ENCODE results near the gene FBXO42.

FBXO42 gene

DNA sequence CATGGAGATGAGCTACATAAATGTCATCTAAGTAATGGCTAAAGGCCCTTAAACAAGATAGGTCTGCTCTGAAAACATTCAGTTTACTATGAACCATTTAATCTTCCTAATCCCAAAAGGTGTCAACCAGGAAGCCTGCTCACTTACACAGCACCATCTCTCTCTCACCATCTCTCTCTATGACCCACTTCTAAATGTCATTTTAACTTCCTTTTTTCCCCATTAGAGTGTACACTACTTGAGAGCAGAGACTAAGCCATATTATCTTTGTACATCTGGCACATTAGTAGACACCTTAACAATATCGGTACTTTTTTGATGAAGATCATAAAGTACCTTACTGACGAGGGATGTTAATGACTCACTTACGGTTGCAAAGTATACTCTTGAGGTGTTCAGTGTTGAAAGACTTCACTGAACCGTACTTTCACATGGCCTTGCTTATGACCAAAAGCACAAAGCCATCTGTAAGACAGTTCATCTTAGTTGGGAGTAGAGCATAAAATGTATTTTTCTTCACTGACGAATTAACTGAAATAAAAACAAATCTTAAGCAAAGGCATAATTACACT, 25.4 kb downstream of the FBXO42 start:
- no peak for DNase-seq (ENCODE audit: low read depth in 2 of 2)

DNA sequence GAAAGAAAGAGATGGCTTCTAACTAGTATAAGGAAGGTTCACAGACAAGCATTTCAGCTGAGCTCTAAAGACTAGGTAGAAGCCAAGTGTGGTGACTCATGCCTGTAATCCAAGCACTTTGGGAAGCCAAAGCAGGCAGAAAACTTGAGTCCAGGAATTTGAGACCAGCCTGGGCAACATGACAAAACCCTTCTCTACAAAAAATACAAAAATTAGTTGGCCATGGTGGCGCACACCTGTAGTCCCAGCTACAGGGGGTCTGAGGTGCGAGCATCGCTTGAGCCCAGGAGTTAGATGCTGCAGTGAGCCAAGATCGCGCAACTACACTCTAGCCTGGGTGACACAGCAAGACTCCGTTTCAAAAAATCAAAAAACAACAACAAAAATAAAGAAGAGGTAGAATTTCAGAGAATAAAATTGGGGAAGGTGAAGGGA, 27.8 kb downstream of the FBXO42 start:
- DNase-seq (ENCODE audit: low read depth in 2 of 2), result no peak

DNA sequence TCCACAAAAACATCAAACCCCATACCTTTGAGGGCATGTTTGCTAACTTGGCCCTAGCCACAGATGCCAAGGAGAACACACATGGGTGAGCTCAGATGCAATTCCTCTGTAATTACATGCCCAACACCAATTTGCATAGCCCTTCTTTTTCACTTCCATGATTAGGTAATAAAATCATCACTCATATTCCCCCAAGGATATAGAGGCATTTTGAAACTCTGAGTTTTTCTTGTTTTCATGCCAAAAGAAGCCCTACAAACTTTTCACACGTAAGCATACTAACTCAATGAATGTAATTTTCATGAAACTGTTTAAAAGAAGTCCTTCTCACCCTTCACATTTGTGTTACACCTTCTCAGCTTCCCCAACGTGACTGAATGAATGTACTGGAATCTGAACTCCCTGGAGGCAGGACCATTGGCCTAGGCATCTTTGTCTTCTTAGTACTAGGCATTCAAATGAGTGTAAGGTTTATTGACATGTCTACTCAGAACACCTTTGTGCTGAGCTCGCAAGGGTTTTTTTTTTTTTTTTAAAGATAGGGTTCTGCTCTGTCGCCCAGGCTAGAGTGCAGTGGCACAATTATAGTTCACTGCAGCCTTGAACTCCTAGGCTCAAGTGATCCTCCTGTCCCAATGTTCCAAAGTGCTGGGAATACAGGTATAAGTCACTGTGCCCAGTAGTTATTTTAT, 31.0 kb downstream of the FBXO42 start:
- DNase-seq (ENCODE audit: low read depth in 2 of 2), result no peak

DNA sequence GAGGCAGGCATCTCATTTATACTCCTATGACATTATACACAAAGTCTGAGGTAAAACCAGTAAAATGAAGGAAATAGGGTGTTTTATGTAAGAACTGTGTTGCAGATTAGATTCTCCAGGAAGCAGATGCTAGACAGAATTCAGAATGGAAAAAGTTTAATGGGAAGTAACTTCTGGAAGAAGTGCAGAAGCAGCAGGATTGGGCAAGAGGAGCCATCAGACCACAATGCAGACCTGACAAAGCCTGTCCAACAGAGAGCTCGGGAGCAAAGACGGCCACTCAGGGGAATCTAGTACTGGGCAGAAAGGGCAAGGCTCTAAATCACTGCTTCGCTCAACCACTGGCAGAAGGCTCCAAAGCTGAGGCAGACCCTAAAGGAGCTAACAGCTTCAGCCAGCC, 33.7 kb downstream of the FBXO42 start:
- DNase-seq (ENCODE audit: low read depth in 2 of 2), result no peak

DNA sequence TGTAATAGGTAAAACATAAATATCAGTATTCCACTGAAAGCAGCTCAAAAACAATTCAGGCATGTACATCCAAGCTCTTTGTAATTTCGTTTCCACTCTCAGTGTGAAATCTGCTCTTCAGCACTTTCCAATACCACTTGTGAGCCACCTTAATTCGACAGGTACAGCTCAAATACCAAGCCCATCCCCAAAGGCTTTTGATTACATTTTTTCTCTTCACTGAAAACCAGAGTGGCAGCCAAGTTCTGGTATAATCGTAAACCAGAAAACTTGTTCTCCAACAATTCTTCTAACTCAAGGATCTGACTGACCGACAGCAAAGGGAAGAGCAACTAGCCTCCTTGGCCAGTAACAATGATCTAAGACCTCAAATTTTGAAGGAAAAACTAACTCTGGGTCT, 36.8 kb downstream of the FBXO42 start:
- DNase-seq (ENCODE audit: low read depth in 2 of 2), result no peak

DNA sequence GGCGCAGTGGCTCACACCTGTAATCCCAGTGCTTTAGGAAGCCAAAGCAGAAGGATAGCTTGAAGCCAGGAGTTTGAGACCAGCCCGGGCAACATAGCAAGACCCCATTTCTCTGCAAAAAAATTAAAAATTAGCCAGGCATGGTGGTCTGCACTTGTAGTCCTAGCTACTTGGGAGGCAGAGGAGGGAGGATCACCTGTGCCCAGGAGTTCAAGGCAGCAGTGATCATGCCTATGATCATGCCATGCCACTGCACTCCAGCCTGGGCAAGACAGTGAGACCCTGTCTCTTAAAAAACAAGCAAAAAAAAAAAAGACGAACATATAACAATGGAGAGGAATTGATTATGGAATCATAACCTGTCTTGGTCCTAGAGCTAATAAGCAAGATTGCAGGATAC, 45.1 kb downstream of the FBXO42 start:
- no peak for DNase-seq (ENCODE audit: low read depth in 2 of 2)

DNA sequence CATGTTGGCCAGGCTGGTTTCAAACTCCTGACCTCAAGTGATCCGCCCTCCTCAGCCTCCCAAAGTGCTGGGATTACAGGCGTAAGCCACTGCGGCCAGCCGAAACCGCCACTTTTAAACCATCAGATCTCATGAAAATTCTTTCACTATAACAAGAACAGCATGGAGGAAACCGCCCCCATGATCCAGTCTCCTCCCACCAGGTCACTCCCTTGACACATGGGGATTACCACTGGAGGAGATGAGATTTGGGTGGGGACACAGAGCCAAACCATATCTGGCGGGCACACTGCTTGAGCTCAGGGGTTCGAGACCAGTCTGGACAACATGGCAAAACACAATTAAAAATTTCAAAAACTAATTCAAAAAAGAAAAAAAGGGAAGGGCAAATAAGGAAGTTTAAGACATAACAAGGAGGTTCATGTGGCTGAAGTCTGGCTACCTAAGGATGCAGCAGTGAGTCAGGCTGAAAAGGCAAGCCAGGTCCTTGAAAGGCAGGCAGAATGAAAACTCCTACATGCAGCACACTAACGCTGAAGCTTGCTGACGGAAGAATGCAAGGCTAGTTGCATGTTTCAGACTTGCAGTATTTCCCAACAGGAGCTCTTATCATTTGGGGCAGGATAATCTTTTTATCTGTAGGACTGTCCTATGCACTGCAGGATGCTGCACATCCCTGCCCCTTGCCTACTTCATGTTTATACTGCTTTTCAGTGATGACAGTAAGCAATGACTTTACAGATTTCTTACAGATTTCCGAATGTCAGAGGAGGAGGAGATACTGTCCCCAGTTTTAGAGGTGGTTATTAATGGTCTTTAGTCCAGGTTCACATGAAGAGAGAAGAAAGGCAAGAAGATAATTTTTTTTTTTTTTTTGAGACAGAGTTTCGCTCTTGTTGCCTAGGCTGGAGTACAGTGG, 49.3 kb downstream of the FBXO42 start:
- DNase-seq (ENCODE audit: low read depth in 2 of 2), result no peak

DNA sequence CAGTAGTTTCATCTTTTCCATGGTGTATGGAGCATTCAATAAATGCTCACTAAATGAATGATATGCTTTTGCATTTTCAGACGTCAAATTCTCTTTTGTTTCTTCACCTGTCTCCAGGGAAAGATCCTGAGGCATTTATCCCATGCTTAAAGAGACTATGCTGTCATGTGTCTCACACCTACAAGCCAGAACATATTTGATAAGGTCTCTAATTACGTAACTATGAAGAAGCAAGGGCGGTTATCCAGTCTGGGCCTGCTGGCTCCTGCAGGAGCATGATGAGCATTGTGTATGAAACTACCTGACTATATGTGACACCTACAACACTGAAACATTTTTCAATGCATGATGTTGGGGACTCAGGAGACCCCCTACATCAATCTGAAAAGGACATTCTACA, 51.8 kb downstream of the FBXO42 start:
- DNase-seq (ENCODE audit: low read depth in 2 of 2), result no peak

DNA sequence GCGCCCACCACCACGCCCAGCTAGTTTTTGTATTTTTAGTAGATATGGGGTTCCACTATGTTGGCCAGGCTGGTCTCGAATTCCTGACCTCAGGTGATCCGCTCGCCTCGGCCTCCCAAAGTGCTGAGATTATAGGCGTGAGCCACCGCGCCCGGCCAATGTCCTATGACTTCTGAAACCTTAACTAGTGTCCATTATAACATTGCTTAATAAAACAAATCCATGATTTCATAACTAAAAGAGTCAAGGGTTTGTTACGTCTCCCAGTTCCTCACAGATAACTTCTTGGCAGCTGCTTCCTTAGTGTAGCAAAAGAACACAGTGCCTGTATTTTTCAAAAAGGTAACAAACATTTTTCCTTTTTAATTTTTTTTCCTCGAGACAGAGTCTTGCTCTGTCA, 53.6 kb downstream of the FBXO42 start:
- no peak for DNase-seq (ENCODE audit: low read depth in 2 of 2)

DNA sequence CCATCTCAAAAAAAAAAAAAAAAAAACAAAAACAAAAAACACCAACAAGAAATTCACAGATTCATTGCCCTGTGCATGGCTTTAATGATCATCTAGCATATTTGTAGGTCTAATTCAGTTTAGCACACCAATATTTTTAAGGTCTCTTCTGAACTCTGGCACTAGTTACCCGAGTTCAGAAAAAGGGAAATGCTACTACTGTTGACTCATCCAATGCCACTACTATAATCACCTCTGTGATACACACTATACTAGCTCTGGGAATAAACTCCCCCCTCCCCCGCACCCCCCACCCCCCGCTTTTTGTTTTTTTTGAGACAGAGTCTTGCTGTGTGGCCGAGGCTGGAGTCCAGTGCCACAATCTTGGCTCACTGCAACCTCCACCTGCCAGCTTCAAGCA, 55.6 kb downstream of the FBXO42 start:
- DNase-seq (ENCODE audit: low read depth in 2 of 2), result no peak

DNA sequence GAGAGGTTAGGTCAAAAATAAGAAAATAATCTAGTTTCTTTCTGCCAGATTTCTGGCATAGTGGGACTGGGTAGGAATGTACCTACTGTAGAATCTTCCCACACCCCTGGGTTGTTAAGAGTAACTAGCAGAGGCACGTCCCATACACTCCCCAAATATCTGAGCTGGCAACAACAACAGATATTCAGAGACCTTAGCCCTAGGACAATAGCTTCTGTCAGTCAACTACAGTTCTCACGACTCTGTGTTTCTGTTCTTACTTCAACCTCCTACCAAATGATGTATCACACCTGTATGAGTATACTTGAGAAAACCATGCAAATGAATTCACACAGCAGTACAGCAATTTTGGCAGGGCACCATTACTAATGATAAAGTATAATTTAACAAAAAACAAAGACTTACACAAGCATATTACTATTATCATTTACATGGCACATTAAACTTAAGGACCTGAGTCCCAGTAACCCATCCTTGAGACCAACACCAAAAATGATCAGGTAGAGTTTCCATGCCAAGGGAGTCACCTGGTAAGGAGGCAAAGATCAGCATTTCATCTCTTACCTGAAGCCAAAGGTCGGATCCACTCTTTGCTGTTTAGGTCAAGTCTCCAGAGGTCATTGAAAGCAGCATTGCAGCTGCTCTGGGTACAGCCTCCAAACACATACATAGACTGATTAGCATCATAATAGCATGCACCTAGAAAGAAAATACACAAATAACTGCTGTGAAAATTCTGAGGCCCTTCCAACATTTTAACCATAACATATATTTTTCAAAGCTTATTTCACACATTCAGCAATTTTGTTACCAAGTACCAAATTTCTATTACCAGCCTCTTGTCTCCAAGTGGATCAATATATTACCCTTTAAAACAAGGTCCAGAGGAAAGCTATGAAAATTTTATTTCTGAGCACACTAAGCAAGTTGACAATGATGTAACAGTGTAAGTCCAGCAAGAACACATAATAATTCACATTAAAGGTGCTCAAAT, 57.8 kb downstream of the FBXO42 start:
- no peak for DNase-seq (ENCODE audit: low read depth in 2 of 2)

DNA sequence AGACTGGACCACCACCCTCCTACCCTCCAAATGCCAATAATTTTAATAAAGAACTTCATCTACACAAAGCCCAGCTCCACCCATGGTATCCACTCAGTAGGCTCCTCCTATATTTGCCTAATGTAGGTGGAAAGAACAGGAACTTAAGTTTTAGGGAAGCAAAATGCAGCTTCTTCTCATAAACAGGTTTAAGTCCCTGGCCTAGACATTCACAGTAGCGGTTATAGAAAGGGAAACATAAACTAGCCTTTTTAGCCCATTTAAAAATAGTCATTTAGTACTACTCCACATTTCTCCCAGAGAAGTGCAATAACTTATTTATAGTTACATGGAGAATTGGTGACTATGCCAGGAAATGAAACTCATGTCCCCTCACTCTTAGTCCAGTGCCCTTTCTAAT, 58.7 kb downstream of the FBXO42 start:
- DNase-seq (ENCODE audit: low read depth in 2 of 2), result no peak

DNA sequence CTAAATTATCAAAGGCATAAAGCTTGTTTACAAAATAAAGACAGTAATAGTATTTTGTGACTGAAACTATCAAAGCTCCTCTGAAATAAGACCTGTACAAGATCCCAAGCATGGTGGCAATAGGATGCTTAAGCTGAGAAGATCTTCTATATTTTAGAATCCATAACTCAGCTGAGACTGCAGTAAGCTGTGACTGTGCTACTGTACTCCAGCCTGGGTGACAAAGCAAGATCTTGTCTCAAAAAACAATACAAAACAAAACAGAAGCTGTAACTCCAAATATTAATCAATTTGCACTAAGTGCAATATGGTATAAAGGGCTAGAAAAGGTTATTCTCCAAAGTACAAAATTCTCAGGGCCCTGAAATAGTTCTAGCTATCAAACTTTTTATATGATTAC, 59.5 kb downstream of the FBXO42 start:
- no peak for DNase-seq (ENCODE audit: low read depth in 2 of 2)

DNA sequence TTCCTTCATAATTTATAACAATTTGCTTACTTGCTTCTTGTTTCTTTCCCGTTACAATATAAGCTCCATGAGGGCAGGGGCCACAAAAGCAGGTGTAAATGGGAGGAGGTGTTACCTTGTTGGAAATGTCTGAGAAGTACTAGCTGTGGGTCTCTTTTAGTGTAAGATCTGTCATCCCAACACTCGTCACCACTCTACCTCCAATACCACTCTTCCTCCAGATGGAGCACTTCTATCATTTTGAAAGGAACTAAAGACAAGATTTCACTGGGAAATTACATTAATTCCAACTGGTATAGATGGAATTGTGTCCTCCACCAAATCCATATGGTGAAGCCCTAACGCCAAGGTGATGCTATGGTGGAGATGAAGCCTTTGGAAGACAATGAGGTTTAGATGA, 62.3 kb downstream of the FBXO42 start:
- DNase-seq (ENCODE audit: low read depth in 2 of 2), result no peak

DNA sequence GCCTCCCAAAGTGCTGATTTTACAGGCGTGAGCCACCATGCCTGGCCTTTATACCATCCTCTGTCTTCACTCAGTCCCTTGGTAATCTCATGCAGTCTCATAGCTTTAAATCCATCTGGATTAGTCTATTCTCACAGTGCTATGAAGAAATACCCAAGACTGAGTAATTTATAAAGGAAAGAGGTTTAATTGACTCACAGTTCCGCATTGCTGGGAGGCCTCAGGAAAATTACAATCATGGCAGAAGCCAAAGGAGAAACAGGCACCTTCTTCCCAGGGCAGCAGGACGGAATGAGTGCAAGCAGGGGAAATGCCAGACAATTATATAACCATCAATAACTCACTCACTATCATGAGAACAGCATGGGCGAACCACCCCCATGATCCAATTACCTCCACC, 66.2 kb downstream of the FBXO42 start:
- no peak for DNase-seq (ENCODE audit: low read depth in 2 of 2)

DNA sequence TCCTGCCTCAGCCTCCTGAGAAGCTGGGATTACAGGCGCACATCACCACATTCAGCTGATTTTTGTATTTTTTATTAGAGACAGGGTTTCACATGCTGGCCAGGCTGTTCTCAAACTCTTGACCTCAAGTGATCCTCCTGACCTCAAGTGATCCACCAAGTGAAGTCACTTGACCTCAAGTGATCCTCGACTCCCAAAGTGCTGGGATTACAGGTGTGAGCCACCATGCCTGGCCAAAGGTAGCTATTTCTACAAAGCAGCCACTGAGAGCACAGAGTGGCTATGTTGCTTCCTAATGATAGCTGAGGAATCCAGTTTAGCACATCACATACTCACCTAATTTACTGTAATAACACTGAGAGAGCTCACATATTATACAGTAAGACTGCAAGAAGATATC, 70.5 kb downstream of the FBXO42 start:
- DNase-seq (ENCODE audit: low read depth in 2 of 2), result no peak

DNA sequence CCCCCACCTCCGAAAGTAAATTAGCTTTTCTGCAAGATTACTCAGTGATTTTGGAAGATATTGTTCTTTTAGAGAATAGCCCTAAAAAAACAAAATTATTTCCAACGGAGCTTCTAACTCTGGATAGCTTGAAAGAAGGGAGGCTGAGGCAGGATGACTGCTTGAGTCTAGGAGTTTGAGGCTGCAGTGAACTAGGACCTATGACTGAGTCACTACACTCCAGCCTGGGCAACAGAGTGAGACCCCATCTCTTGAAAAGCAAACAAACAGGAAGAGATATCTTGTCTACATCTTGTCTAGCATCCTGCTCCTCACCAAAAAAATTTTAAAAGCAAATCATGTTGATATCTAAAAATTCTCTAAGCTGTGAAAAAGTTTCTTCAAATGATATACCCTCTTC, 73.1 kb downstream of the FBXO42 start:
- no peak for DNase-seq (ENCODE audit: low read depth in 2 of 2)

DNA sequence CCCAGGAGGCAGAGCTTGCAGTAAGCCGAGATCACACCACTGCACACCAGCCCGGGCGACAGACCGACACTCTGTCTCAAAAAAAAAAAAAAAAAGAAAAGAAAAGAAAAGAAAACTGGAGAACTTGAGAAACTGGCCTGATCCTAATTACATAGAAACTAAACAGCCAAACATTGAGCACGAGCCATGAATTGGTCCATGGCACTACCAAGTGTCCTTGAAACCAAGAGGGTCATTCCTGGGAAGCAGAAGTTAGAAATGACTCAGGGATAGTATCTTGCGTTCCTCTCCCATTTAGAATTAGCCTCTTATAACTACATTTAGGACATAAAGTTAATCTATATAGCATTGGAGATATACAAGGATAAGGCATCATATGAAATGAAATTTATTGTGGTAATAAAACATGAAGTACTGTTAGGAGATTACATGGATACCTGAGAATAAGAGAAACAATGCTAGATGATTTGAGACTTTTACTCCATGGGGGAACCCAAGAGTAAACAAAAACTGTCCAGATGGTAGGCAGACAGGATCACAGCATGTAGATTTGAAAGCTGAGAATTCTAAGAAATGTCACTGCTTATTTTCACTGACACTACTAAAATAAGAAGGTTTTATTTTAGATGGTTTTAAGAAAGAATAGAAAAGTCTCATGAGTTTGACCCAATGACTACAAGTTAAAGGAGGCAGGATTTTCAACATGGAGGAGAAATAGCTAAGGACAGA, 75.8 kb downstream of the FBXO42 start:
- no peak for DNase-seq (ENCODE audit: low read depth in 2 of 2)

DNA sequence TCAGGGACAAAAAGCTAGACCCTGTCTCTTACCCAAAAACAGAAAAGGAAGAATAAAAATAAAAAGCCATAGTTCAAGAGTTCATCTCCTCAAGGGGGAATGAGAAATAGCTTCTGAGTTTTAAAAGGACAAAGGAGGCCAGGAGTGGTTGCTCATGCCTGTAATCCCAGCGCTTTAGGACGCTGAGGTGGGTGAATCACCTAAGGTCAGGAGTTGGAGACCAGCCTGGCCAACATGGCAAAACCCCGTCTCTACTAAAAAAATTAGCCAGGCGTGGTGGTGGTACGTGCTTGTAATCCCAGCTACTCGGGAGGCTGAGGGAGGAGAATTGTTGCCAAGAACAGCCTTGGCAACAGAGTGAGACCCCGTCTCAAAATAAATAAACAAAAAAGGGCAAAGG, 76.7 kb downstream of the FBXO42 start:
- no peak for DNase-seq (ENCODE audit: low read depth in 2 of 2)

DNA sequence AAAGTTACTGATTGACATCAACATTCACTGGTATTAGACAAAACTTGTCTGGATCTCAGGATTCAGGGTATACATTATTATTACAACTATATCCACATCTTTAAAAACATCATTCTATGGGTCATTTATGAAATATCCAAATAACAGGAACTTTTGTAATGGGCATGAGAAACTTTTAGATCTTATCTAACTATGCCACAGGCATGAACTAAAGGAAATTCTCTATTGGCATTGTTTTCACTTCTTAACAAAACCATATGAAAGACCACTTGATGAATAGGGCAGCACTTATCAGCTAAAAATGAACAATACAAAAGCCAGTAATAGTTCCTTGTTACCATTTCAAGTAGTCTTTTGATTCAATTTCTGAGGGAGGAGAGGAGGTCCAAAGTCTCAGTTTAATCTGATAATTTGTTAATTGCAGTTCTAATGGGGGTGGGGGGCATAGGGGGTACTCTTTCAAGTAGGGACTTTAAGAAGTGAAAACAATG, 84.5 kb downstream of the FBXO42 start:
- DNase-seq (ENCODE audit: low read depth in 2 of 2), result no peak
